Activated CD4-positive, CD25-positive, alpha-beta regulatory T cell (primary cell): ENCODE data around the gene E2F1.

Experiments used
- DNase-seq, 4 experiments: peaks; one replicate each; lab custom pipeline; 2025; lab: John Stamatoyannopoulos, UW

Gene E2F1

GRCh38 chr20:33672426-33673113 is 13.6 kb downstream of the E2F1 start:
- DNase-seq: no peak

GRCh38 chr20:33671573-33672288 is 14.5 kb downstream of the E2F1 start:
- DNase-seq: no peak

- DNase-seq: no peak
Measured at GRCh38 chr20:33670715-33671499, 15.3 kb downstream of the E2F1 start.

DNA sequence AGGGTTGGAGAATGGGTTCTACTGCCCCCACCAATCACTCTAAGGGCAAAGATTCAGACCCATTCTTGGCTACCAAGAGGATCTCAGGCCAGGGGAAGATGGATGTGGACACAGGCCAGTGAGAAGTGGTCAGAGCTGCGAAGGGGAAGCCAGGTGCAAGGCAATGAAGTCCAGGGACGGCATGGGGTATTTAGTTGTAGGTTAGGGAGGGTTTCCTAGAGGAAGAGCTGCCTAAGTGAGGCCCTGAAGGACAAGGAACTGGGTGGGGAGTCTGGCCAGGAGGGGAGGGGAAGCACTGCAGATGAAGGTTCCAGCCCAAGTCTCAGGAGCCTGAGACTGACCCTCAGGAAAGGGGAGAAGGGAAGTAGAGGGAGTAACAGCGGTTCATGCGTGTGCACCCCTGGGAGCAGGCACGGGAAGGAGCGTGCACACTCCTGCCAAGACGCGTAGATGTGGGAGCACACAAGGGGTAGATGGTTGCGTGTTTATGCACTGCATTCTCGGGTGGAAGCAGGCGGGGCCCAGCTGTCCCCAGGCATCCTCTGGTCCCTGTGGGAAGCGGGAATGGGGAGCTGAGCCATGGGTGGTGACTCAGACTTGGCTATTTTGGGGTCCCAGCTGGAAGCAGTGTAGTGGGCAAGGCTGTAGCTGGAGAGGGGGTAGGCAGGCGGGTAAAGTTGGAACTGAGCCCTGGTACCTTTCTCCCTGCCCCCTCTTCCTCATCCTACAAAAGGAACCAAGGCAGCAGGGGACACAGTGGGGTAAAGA is 16.1 kb downstream of the E2F1 start:
- no peak for DNase-seq

- DNase-seq: no peak
Measured at GRCh38 chr20:33669224-33669623, 17.0 kb downstream of the E2F1 start.

DNA sequence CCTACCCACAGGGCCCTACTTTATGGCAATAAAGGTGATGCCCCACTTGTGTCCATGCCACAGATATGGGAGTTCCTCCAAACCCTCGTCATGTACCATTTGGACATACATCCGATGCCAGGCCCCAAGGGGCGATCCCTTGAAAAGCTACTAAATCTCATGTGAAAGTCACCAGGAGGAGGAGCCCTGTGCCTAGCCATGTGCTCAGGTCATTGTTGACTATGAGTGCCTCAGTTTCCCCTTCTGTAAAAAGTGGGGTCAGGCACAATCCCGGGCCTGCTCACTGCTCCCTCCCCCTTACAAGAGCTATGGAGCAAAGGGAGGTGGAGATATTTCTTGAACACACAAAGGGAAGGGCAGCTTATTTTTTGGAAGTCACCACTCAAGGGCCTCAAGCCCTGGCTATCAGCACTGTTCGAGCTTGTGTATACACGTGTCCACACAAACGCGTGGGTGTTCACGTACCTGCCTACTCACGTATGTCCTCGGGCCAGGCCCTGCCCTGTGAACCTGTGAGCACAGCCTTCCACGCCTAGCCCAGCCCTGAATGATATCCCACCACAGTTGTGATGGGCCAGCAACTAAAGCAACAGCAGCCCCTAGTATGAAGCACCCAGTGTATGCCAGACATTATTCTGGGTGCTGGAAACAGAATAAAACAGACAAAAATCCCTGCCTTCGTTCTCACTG is 17.6 kb downstream of the E2F1 start:
- no peak for DNase-seq

DNA sequence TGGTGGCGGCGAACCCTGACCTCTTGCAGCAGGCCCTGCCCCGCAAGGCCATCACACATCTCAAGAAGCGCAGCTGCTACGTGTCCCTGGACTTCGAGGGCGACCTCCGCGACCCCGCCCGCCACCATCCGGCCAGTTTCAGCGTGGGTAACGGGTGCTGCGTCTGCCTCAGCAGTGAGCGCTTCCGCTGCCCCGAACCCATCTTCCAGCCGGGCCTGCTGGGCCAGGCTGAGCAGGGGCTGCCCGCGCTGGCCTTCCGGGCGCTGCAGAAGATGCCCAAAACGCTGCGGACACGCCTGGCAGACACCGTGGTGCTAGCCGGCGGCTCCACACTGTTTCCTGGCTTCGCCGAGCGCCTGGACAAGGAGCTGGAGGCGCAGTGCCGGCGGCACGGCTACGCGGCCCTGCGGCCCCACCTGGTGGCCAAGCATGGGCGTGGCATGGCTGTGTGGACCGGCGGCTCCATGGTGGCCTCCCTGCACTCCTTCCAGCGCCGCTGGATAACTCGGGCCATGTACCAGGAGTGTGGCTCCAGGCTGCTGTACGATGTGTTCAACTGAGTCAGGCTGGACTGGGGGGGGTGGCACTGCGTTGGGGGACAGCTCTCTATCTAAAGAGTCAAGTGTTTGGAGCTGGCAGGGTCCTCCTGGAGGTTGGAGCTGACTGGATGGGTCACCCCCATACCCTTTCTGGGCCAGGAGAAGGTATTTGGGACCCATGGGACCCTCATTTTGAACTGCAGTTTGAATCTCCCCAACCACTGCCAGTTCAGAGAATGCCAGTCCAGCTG is 18.3 kb downstream of the E2F1 start:
- DNase-seq: peak; percentile 51 to 67 (median 66)

GRCh38 chr20:33667245-33667675 is 18.9 kb downstream of the E2F1 start:
- DNase-seq: peak in 2 of 4 experiments; percentile 35 to 43

GRCh38 chr20:33666293-33667244 is 19.6 kb downstream of the E2F1 start, which contains the start of gene ACTL10:
Gene ACTL10 (plus strand): TSS chr20:33666943. CDS start chr20:33667498, 555 bp downstream.
- peak; percentile 42 to 71 (median 48) for DNase-seq

- no peak for DNase-seq
Measured at GRCh38 chr20:33664762-33665144, 21.4 kb downstream of the E2F1 start.

GRCh38 chr20:33664085-33664761 is 22.0 kb downstream of the E2F1 start:
- DNase-seq: no peak

GRCh38 chr20:33663161-33664084 is 22.8 kb downstream of the E2F1 start:
- peak; percentile 60 to 83 (median 74) for DNase-seq

DNA sequence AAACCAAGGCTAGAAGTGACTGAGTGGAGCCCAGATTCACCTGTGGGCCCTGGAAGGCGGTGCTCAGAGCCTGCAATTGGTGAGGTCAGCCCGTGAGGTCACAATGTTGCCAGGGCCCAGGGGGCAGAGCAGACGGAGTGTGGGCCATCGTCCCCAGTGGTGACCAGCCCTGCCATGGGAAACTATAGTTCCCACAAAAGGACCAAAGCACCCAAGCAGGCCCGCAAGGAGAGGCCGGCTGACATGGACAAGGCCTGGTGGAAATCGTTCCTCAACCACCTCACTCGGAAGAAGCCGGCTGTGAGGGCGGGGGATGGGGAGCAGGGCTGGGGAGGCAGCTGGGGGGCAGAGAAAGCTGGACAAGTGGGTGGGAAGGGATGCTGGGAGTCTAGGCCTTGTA is 24.0 kb downstream of the E2F1 start, which contains the start of gene C20orf144:
Gene C20orf144 (plus strand): TSS at position 156 of the 400 bp plus-strand sequence. CDS start 19 bp downstream, at position 175.
- DNase-seq: no peak

- no peak for DNase-seq
Measured at GRCh38 chr20:33660685-33661058, 25.5 kb downstream of the E2F1 start.

- no peak for DNase-seq
Measured at GRCh38 chr20:33660035-33660684, 26.0 kb downstream of the E2F1 start.

- DNase-seq: no peak
Measured at GRCh38 chr20:33659341-33660034, 26.7 kb downstream of the E2F1 start.
